Hepatocyte (in vitro differentiated cells): ENCODE measurements around the gene NPNT. TPM values are rescaled to one million over a fixed set of nuclear protein-coding genes. Genes with fewer than 3 reads are reported as not detected.

Experiments
- DNase-seq: peaks from one replicate; pipeline ENCODE4 v3.0.0-alpha.2; 2016; ENCODE audit warnings: low spot score
- H2AFZ ChIP-seq: fragments of 200-600 bp; sonication (generic); 2 replicates; pipeline ENCODE4 v1.6.0; 2016; ENCODE audit warnings: antibody characterized with exemption, mild to moderate bottlenecking
- H3K27ac ChIP-seq: fragments of 200-600 bp; sonication (generic); 2 replicates; pipeline ENCODE4 v1.5.1; 2016; ENCODE audit warnings: mild to moderate bottlenecking
- H3K27me3 ChIP-seq: fragments of 200-600 bp; sonication (generic); 2 replicates; pipeline ENCODE4 v1.6.1; 2016
- H3K36me3 ChIP-seq: fragments of 200-600 bp; sonication (generic); replicated peaks from 2 replicates; pipeline ENCODE4 v1.5.1; 2016; ENCODE audit warnings: low read depth; ENCODE audit not compliant: insufficient read depth
- H3K4me1 ChIP-seq: fragments of 200-600 bp; sonication (generic); 2 replicates; pipeline ENCODE4 v1.5.1; 2016; ENCODE audit warnings: mild to moderate bottlenecking, moderate library complexity; ENCODE audit not compliant: insufficient read depth
- H3K4me2 ChIP-seq: fragments of 200-600 bp; sonication (generic); 2 replicates; pipeline ENCODE4 v1.6.0; 2016
- H3K4me3 ChIP-seq: fragments of 200-600 bp; sonication (generic); 2 replicates; pipeline ENCODE4 v1.5.1; 2016; ENCODE audit warnings: mild to moderate bottlenecking
- H3K79me2 ChIP-seq: fragments of 200-600 bp; sonication (generic); 2 replicates; pipeline ENCODE4 v1.6.0; 2017; ENCODE audit warnings: mild to moderate bottlenecking
- H3K9me2 ChIP-seq: fragments of 200-600 bp; sonication (generic); replicated peaks from 2 replicates; pipeline ENCODE4 v1.6.0; 2017; ENCODE audit warnings: mild to moderate bottlenecking; ENCODE audit not compliant: insufficient read depth
- H3K9me3 ChIP-seq: fragments of 200-600 bp; sonication (generic); 2 replicates; pipeline ENCODE4 v1.5.1; 2016; ENCODE audit warnings: low read depth, mild to moderate bottlenecking
- H4K20me1 ChIP-seq: fragments of 200-600 bp; sonication (generic); 2 replicates; pipeline ENCODE4 v1.6.0; 2016; ENCODE audit warnings: mild to moderate bottlenecking; ENCODE audit not compliant: insufficient read depth, poor library complexity, severe bottlenecking
- EZH2 ChIP-seq: fragments of 200-600 bp; sonication (generic); IDR thresholded peaks from 2 replicates; pipeline ENCODE4 v1.6.1; 2016; ENCODE audit warnings: antibody characterized with exemption, mild to moderate bottlenecking, borderline replicate concordance
- EZH2phosphoT487 ChIP-seq: fragments of 200-600 bp; sonication (generic); IDR thresholded peaks from one replicate; pipeline ENCODE4 v1.6.1; 2018; ENCODE audit warnings: antibody characterized with exemption, mild to moderate bottlenecking, low read depth, moderate library complexity; ENCODE audit not compliant: unreplicated experiment, severe bottlenecking
- WGBS: methylation state at CpG from one replicate; pipeline ENCODE4 v1.1.6; 2016; ENCODE audit warnings: low lambda C conversion rate; ENCODE audit errors: missing lambda C conversion rate; 5-methylcytosine and 5-hydroxymethylcytosine counted together
- polyA plus RNA-seq: library from polyadenylated mRNA; unstranded; fragments of >200 nt; fragmentation: Nextera tagmentation; extraction: Ambion mirVana; gene quantifications from 2 replicates; pipeline ENCODE4 v1.2.1, GENCODE V29; 2016
- total RNA-seq: library from RNA; depleted of rRNA; stranded (reverse); fragments of >200 nt; gene quantifications from 2 replicates; pipeline ENCODE4 v1.2.3, GENCODE V29; 2014
- TF ChIP-seq, protein P1 (sequence below): fragments of 200-600 bp; sonication (generic); IDR thresholded peaks from 2 replicates; pipeline ENCODE4 v1.5.1; 2016; ENCODE audit warnings: antibody characterized with exemption, mild to moderate bottlenecking; ENCODE audit not compliant: poor library complexity

The NPNT gene
- total and polyA plus RNA-seq, 2 experiments from 2014 or later = 228 to 231 TPM

DNA sequence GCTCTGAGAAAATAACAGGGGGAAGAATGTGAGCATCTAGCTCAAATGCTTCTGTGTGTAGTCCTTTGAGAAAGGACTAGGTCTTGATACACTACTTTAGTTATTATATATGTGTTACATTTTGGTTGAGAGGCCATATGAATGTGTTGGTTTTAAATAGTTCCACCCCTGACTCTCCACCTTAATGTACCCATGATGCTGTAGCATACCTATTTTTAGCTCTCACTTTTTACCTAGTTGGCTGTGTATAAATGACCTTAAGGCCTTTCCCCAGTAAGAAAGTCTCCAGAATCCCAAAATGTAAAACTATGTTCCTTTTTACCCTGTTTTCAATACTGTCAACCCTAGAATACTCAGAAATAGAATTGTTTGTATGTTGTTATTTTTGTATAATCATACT is 20.0 kb upstream of the NPNT start:
- no peak overlapping the region for H3K27ac ChIP-seq
- no peak overlapping the region for H3K4me2 ChIP-seq
- no peaks in the 10 kb centered on the region for H4K20me1 ChIP-seq
- H2AFZ ChIP-seq = no peak overlapping the region
- no peaks in the 10 kb centered on the region for H3K9me2 ChIP-seq
- H3K79me2 ChIP-seq = no peaks in the 10 kb centered on the region
- H3K9me3 ChIP-seq = no peaks in the 10 kb centered on the region
- no peak for DNase-seq
- H3K4me1 ChIP-seq = no peaks in the 10 kb centered on the region
- TF ChIP-seq EZH2phosphoT487 = no peak
- TF ChIP-seq, protein P1, sequence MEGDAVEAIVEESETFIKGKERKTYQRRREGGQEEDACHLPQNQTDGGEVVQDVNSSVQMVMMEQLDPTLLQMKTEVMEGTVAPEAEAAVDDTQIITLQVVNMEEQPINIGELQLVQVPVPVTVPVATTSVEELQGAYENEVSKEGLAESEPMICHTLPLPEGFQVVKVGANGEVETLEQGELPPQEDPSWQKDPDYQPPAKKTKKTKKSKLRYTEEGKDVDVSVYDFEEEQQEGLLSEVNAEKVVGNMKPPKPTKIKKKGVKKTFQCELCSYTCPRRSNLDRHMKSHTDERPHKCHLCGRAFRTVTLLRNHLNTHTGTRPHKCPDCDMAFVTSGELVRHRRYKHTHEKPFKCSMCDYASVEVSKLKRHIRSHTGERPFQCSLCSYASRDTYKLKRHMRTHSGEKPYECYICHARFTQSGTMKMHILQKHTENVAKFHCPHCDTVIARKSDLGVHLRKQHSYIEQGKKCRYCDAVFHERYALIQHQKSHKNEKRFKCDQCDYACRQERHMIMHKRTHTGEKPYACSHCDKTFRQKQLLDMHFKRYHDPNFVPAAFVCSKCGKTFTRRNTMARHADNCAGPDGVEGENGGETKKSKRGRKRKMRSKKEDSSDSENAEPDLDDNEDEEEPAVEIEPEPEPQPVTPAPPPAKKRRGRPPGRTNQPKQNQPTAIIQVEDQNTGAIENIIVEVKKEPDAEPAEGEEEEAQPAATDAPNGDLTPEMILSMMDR = no peak
- TF ChIP-seq EZH2 = no peak
- H3K4me3 ChIP-seq = no peak overlapping the region
- no peaks in the 10 kb centered on the region for H3K36me3 ChIP-seq
- no peaks in the 10 kb centered on the region for H3K27me3 ChIP-seq

DNA sequence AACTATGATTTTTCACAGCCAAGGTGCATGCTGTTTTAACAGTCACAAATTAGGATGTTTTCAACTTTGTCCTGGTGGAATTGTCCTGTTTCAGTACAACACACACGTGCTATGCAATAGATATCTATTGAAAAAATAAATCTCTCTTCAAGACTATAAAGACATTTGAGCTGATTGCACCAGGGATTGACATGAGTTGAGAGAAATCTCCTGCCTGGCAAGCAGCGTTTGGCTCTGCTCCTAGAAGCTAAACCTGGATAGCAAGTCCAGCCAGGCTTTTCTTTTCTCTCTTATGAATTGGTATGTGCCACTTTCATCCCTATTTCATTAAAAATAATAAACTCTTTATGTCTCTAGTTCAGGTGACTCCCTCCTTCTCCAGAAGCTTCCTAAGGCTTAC is 16.6 kb upstream of the NPNT start:
- H3K4me1 ChIP-seq = no peaks in the 10 kb centered on the region
- no peak overlapping the region for H3K27ac ChIP-seq
- H3K9me2 ChIP-seq = no peaks in the 10 kb centered on the region
- no peaks in the 10 kb centered on the region for H3K79me2 ChIP-seq
- H3K27me3 ChIP-seq = no peaks in the 10 kb centered on the region
- H4K20me1 ChIP-seq = no peaks in the 10 kb centered on the region
- H3K4me2 ChIP-seq = no peak overlapping the region
- H2AFZ ChIP-seq = no peak overlapping the region
- 72% methylated on average over 2 of the region's 2 CpGs for WGBS
- H3K9me3 ChIP-seq = no peaks in the 10 kb centered on the region
- no peak overlapping the region for H3K4me3 ChIP-seq
- TF ChIP-seq EZH2 = no peak
- TF ChIP-seq, protein P1 = no peak
- TF ChIP-seq EZH2phosphoT487 = no peak
- no peak for DNase-seq
- H3K36me3 ChIP-seq = no peaks in the 10 kb centered on the region

DNA sequence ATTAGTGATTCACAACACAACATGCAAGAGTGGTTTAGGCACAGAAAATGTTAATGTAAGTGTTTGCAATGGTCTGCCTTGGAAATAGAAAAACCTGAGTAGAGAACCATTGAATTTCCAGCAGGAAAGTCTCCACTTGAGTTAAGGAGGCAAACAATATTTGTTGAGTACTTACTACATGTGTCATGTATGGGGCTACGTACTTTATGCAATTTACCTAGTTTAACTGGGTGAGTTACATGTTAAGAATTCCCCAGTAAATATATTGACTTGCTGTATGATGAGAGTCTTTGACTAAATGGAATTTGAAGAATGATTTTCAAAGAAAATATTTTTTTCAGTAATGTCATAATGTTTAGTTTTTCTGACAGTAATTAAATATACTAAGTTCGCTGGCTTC is 7.8 kb upstream of the NPNT start:
- Histone ChIP-seq H3K4me1 (no peaks in the 10 kb centered on the region), H3K9me3 (no peaks in the 10 kb centered on the region), H3K9me2 (no peaks in the 10 kb centered on the region), H3K79me2 (no peaks in the 10 kb centered on the region), H3K36me3 (no peaks in the 10 kb centered on the region), H2AFZ (no peak overlapping the region), H3K27me3 (no peaks in the 10 kb centered on the region), H4K20me1 (no peaks in the 10 kb centered on the region), H3K4me3 (no peak overlapping the region), H3K27ac (no peak overlapping the region), H3K4me2 (no peak overlapping the region)
- TF ChIP-seq EZH2phosphoT487 (no peak), EZH2 (no peak)
- TF ChIP-seq, protein P1 = no peak
- WGBS = 84% methylated on average over 2 of the region's 2 CpGs
- DNase-seq = no peak
